ENCODE measurements around the gene KCNB1. TPM values are rescaled to one million over a fixed set of nuclear protein-coding genes. Genes with fewer than 3 reads are reported as not detected.

Gene KCNB1
- total RNA-seq: 1.6 and 2.8 TPM in 2 replicates
- long read RNA-seq, partial matches to known transcripts: 0 of 1 reads
- long read RNA-seq, other reads (novel, unspliced or antisense): 1 of 1 reads

DNA sequence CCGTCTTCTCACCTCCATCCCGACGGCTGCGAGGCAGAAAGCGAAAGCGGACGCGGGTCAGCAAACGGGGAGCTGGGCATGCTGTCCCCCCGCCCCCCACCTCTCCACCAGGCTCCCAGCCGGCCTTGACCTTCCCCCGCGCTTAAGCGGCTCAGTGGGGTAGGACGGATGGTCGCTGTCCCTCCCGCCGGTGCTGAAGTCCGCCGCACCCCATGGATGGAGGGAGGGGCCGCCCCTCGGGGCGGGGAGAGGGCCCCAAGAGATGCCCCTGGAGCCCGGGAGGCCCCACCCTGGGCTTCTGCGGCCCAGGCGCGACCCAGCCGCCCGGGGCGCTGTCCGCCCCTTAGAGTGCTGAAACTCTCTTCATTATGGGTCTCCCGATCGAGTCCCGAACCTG lies at the start of gene KCNB1:
Gene KCNB1, minus strand, starts transcription at position 48 of the 397 bp plus-strand sequence. CDS start 188 bp downstream, outside the sequence.
- peaks cover 15% of the 10 kb centered on the region for H3K4me1 Mint-ChIP-seq
- no peak within 1 kb of the TSS for H3K27ac Mint-ChIP-seq (ENCODE audit: unreplicated experiment)
- TF ChIP-seq, protein P1, sequence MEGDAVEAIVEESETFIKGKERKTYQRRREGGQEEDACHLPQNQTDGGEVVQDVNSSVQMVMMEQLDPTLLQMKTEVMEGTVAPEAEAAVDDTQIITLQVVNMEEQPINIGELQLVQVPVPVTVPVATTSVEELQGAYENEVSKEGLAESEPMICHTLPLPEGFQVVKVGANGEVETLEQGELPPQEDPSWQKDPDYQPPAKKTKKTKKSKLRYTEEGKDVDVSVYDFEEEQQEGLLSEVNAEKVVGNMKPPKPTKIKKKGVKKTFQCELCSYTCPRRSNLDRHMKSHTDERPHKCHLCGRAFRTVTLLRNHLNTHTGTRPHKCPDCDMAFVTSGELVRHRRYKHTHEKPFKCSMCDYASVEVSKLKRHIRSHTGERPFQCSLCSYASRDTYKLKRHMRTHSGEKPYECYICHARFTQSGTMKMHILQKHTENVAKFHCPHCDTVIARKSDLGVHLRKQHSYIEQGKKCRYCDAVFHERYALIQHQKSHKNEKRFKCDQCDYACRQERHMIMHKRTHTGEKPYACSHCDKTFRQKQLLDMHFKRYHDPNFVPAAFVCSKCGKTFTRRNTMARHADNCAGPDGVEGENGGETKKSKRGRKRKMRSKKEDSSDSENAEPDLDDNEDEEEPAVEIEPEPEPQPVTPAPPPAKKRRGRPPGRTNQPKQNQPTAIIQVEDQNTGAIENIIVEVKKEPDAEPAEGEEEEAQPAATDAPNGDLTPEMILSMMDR (conservative IDR thresholded peaks at IDR 0.05): peak; percentile 36
- H3K4me3 Mint-ChIP-seq: peak within 1 kb of the TSS; percentile 82
- DNase-seq (ENCODE audit: low read depth, low spot score): peak; percentile 68
- no peaks in the 10 kb centered on the region for H3K36me3 Mint-ChIP-seq (ENCODE audit: low read depth)
- no peaks in the 10 kb centered on the region for H3K9me3 Mint-ChIP-seq
- peaks cover 72% of the 10 kb centered on the region for H3K27me3 Mint-ChIP-seq (ENCODE audit: low read depth)

DNA sequence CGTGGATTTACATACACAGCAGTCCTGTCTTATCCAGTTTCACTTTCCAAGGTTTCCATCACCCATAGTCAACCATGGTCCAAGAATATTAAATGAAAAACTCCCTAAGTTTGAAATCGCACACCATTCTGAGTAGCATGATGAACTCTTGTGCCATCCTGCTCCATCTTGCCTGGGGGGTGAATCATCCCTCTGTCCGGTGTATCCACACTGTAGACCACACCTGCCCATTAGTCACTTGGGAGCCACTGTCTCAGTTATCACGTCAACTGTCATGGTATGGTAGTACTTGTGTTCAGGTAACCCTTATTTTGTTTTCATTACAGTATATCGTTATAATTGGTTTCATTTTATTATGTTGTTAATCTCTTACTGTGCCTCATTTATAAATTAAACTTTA lies 47.0 kb upstream of the KCNB1 start:
- H3K9me3 Mint-ChIP-seq: peaks cover 3% of the 10 kb centered on the region
- no peaks in the 10 kb centered on the region for H3K4me1 Mint-ChIP-seq
- DNase-seq (ENCODE audit: low read depth, low spot score): no peak
- H3K4me3 Mint-ChIP-seq: no peak overlapping the region
- no peaks in the 10 kb centered on the region for H3K27me3 Mint-ChIP-seq (ENCODE audit: low read depth)
- no peak overlapping the region for H3K27ac Mint-ChIP-seq (ENCODE audit: unreplicated experiment)
- TF ChIP-seq, protein P1 (conservative IDR thresholded peaks at IDR 0.05): no peak
- no peaks in the 10 kb centered on the region for H3K36me3 Mint-ChIP-seq (ENCODE audit: low read depth)

DNA sequence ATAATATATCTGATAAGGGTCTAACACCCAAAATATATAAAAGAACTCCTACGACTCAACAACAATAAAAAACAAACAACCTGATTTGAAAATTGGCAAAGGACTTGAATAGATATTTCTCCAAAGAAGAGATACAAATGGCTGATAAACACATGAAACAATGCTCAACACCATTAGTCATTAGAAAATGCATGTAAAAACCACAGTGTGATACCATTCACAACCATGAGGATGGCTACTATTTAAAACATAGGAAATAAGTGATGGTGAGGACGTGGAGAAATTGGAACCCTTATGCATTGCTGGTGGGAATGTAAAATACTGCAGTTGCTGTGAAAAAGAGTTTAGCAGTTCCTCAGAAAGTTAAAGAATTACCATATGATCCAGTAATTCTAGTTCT lies 44.1 kb upstream of the KCNB1 start:
- no peaks in the 10 kb centered on the region for H3K27me3 Mint-ChIP-seq (ENCODE audit: low read depth)
- H3K36me3 Mint-ChIP-seq (ENCODE audit: low read depth): no peaks in the 10 kb centered on the region
- H3K9me3 Mint-ChIP-seq: peaks cover 3% of the 10 kb centered on the region
- TF ChIP-seq, protein P1 (conservative IDR thresholded peaks at IDR 0.05): no peak
- DNase-seq (ENCODE audit: low read depth, low spot score): no peak
- no peaks in the 10 kb centered on the region for H3K4me1 Mint-ChIP-seq
- H3K4me3 Mint-ChIP-seq: no peak overlapping the region
- H3K27ac Mint-ChIP-seq (ENCODE audit: unreplicated experiment): no peak overlapping the region

DNA sequence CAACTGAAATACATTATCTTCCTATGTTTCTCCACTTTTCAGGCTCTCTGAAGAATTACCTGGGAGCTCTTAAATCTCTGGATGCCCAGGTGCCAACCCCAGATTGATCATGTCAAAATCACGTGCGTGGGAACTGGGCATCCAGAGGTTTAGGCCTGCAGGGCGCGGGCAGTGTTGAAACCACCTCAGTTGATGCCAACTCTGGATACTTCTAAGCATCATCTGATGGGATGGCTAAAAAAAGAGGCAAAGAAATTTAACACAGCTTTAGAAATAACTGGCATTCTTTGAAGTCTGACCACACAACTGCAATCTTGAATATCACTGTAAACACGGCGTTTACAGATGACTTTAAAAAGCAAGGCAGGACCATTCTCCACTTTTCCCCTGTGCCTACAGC lies 43.6 kb upstream of the KCNB1 start:
- H3K4me1 Mint-ChIP-seq: no peaks in the 10 kb centered on the region

DNA sequence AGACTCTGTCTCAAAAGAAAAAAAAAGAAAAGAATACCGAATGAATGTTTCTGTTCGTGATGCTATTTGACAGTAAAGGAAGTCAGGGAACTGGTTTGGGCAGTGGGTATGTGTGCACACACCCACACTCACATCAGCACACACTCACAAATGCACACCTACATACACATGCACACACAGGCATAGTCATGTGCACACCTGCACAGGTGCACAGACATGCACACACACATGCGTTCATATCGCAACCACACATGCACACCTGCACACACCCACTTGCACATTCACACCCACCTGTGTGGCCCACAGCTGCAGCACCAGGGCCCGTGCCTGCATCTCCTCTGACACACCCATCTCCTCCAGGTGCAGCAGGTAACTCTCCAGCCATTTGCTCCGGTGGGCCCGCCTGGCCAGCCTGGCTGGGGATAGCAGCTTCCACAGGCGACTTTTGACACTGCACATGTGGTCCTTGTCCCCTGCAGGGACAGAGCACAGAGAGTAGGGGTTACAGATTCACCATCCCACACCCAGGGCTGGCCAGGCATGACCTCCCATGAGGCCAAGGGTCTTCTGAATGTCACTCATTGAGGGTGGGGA lies 41.4 kb upstream of the KCNB1 start:
- TF ChIP-seq, protein P1 (conservative IDR thresholded peaks at IDR 0.05): no peak
- H3K36me3 Mint-ChIP-seq (ENCODE audit: low read depth): no peaks in the 10 kb centered on the region
- DNase-seq (ENCODE audit: low read depth, low spot score): no peak
- no peak overlapping the region for H3K4me3 Mint-ChIP-seq
- no peaks in the 10 kb centered on the region for H3K4me1 Mint-ChIP-seq
- peaks cover 3% of the 10 kb centered on the region for H3K9me3 Mint-ChIP-seq
- no peak overlapping the region for H3K27ac Mint-ChIP-seq (ENCODE audit: unreplicated experiment)
- H3K27me3 Mint-ChIP-seq (ENCODE audit: low read depth): no peaks in the 10 kb centered on the region

More for the DNA sequence above, 43.6 kb upstream of the KCNB1 start:
- no peak for DNase-seq (ENCODE audit: low read depth, low spot score)
- Mint-ChIP-seq H3K9me3 (peaks cover 3% of the 10 kb centered on the region), H3K4me3 (no peak overlapping the region), H3K27me3 (ENCODE audit: low read depth) (no peaks in the 10 kb centered on the region), H3K36me3 (ENCODE audit: low read depth) (no peaks in the 10 kb centered on the region), H3K27ac (ENCODE audit: unreplicated experiment) (no peak overlapping the region)
- TF ChIP-seq, protein P1 (conservative IDR thresholded peaks at IDR 0.05): no peak

All from neural crest cell (in vitro differentiated cells).